ENCODE results near the gene SOX18.

The SOX18 gene

DNA sequence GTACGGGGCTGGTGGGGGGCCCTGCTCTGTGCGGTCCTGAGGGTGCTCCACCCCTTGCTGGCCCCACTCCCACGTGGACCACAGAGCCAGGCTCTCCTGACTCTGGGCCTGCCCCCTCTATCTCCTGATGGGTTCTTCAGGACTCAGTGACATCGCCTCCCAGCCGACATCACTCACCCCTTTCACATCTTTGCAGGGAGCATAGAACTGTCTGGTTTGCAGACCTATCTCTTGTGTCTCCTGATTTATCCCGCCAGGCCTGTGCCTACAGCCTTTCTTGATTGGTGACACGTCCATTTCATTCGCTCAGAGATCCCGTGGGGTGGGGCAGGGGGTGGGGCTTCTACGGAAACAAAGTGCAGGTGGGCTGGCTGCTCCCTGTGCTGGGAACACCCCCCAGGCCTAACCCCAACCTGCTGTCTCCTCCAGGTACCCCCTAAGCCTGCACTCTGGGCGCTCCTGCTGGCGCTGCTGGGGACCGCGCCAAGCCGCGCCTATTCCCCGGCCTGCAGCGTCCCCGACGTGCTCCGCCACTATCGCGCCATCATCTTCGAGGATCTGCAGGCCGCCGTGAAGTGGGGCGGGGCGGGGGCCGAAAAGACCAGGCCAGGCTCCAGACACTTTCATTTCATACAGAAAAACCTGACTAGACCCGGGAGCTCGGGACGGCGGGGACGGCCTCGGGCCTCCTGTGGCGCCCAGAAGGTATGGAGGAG, 11.8 kb downstream of the SOX18 start:
- no peak for DNase-seq (ENCODE audit: low read depth)

- DNase-seq (ENCODE audit: low read depth): no peak
Measured at GRCh38 chr20:64037199-64037497, 12.3 kb downstream of the SOX18 start.

DNA sequence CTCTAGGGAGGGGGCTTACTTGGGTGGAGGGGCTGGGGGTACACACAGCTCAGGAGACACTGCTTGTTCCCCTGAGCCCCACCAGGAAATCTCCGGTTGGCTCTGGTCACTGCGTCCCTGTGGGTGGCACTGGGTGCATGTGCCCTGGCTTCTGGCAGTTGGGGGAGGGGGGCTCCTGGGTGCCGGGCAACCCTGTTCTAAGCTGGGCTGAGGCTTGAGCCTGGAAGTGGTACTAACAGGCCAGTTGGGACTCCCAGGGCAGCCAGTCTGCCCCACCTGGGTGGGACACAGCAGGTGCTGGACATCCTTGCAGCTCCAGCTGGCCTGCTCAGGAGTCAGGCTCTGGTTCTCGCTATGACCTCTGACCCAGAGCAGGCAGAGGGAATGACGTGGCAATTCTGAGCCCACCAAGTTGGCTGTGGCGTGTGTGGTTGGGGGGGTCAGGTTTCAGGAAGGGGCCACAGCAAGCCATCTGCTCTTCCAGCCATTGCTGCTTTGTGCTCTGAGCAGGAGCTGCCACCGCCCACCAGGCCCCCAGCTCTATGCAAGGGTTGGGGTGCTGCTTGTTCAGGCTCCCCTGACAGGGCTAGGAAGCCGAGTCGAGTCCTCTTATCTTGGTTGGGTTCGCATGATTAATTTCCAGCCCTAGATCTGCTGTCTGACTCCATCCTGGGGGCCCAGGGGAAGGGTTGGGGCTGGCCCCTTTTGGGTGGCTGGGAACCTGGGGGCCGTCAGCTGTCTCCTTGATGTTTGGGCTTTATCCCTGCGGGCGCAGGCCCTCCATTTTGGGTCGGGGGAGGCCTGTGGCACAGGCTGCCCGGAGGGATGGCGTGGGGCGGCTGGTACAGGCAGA, 12.9 kb downstream of the SOX18 start:
- peak; percentile 32 for DNase-seq (ENCODE audit: low read depth)

DNA sequence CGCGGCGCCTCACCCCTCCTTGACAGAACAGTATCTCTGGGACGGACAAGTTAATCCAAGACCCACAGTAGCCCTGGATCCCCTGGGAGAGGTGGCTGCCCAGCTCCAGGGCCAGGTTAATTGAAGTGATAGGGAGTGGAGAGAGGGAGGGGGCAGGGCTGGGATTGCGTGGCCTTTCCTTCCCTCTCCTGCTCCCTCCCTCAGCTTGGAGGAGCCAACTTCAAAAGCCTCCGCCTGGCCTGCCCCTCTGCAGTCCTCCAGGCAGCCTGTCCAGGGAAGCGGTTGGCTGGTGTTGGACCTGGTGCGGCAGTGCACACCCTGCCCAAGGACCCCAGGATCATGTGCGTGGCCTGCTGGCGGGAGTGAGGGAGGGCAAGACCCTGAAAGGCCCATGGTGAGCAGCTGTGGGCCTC, 13.5 kb downstream of the SOX18 start, which contains the start of gene C20orf204:
TSS of gene C20orf204 (plus strand) at position 250 of the 413 bp plus-strand sequence. CDS start at position 392, 142 bp downstream.
- no peak for DNase-seq (ENCODE audit: low read depth)

DNA sequence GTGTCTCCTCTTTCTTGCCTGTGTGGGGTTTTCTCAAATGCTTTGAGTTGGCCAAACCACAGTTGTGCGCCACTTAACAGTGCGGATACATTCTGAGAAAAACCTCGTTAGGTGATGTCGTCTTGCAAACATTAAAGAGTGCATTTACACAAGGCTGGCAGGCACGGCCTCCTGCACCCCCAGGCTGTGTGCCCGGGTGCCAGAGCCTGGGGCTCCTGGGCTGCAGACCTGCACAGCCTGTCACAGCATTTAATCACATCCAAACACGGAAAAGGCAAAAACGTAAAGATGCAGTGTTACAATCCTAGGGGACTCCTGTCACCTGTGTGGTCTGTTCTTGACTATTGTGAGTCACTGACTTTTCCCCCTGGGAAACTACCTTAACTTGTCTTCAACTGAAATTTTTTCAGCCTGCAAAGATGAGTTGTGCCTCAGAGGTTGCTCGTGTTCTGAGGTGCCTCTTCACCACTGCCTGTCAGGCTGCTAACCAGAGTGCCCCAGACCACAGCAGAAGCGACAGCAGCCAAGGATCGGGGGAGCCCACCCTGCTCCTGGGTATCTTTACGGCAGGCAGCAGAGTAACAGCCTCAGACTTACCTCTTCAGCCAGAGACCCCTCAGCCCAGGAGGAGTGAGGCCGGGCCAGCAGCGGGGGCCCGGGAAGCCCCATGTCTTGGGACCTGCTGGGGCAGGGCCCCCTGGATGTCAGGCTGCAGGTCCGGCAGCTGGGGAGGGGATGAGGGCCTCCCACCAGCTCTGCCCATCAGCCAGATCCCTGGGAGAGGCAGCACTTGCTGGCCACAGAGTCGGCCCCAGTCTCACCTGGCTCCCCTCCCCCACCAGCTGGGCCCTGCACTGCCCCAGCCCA, 14.1 kb downstream of the SOX18 start:
- DNase-seq (ENCODE audit: low read depth): no peak

GRCh38 chr20:64033981-64034493, 15.4 kb downstream of the SOX18 start:
- no peak for DNase-seq (ENCODE audit: low read depth)

DNA sequence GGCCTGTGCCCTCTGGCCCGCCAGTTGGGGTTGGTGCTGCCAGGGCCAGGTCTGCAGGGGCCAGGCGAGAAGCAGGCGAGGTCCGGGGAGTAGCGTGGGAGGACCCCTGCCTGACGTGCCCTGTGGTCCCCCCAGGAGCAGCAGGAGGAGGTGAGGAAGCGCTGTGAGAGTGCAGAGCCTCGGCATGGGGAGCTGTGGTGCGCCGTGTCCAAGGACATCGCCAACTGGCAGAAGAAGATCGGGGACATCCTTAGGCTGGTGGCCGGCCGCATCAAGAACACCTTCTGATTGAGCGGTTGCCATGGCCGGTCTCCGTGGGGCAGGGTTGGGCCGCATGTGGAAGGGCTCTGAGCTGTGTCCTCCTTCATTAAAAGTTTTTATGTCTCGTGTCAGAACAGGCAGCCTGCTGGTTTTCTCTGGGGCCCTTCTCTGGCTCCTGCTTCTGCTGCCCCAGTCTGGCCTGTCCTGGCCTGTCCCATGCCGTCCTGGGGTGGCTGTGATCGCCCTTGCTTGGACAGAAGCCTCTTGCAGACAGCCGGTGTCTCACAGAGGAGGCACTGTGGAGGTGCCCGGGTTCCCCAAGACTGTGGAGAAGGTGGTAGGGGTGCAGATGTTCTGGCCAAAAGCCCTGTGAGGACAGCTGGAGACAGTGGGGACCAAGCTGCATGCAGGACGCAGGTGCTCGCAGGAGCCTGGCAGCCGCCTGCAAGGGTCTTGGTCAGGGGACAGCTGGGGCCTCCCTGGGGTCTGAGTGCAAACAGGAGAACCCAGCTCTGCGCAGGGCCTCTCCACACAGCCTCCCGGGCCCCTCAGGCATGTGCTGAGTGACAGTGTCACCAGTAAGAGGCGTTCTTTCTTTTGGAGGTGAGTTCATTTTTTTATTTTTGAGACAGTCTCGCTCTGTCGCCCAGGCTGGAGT, 16.5 kb downstream of the SOX18 start:
- DNase-seq (ENCODE audit: low read depth): no peak

DNA sequence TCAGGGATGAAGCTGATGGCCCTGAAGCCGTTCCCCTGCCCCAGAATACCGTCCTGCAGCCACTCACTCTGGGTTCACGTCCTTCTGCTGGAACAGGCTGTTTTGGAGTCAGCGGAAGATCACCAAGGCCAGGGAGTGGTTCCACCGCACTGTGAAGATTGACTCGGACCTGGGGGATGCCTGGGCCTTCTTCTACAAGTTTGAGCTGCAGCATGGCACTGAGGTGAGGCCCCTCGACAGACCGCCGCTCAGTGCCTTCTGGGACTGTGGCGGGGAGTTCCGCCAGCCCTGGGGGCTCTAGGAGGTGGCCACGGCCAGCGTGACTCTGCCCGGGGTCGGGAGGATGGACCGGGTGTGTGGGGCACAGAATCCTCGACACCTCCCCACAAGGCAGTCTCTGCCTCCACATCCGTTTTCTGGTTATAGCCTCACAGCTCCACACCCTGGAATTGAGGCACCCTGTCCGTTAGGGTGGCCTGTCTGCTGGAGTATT, 17.6 kb downstream of the SOX18 start:
- DNase-seq (ENCODE audit: low read depth): no peak

- peak; percentile 23 for DNase-seq (ENCODE audit: low read depth)
Measured at GRCh38 chr20:64030371-64031134, 18.9 kb downstream of the SOX18 start.

DNA sequence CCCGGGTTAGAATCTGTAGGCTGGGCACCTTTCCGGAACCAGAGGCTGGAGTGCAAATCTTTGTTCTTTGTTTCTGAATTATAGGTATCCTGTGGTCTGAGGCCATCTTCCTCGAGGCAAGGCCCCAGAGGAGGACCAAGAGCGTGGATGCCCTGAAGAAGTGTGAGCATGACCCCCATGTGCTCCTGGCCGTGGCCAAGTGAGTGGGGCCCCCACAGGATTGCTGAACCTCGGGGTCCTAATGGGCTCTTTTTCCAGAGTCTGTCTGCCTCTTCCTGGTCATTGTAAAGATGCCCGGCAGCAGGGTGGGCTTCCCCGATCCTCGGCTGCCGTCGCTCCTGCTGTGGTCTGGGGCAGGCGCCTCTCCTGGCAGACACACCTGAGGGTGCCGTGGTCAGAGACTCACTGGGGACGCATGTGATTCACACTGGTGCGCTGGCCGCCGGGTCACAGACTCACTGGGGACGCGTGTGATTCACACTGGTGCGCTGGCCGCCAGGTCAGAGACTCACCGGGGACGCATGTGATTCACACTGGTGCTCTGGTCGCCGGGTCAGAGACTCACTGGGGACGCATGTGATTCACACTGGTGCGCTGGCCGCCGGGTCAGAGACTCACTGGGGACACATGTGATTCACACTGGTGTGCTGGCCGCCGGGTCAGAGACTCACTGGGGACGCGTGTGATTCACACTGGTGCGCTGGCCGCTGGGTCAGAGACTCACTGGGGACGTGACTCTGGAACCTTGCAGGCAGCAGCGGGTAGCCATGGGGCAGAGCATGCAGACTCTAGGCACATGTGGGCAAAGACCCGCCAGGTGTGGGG, 19.9 kb downstream of the SOX18 start:
- DNase-seq (ENCODE audit: low read depth): no peak

GRCh38 chr20:64027981-64028685, 21.3 kb downstream of the SOX18 start:
- no peak for DNase-seq (ENCODE audit: low read depth)

DNA sequence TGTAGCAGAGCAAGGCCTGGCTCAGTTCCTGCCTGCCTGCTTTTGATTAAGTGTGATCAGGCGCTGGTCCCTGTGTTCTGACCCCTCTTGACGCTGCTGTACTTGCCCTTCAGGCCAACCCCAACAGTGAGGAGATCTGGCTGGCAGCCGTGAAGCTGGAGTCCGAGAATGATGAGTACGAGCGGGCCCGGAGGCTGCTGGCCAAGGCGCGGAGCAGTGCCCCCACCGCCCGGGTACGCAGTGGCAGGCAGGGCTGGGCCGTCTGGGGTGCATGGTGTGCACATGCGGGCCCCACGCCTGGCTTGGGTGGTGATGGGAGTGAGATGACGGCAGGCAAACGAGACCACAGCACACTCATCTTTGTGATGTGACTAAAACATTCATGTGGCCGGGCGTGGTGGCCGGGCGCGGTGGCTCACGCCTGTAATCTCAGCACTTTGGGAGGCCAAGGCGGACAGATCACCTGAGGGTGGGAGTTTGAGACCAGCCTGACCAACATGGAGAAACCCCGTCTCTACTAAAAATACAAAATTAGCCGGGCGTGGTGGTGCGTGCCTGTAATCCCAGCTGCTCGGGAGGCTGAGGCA, 23.5 kb downstream of the SOX18 start:
- no peak for DNase-seq (ENCODE audit: low read depth)

GRCh38 chr20:64025101-64025825, 24.2 kb downstream of the SOX18 start:
- no peak for DNase-seq (ENCODE audit: low read depth)

DNA sequence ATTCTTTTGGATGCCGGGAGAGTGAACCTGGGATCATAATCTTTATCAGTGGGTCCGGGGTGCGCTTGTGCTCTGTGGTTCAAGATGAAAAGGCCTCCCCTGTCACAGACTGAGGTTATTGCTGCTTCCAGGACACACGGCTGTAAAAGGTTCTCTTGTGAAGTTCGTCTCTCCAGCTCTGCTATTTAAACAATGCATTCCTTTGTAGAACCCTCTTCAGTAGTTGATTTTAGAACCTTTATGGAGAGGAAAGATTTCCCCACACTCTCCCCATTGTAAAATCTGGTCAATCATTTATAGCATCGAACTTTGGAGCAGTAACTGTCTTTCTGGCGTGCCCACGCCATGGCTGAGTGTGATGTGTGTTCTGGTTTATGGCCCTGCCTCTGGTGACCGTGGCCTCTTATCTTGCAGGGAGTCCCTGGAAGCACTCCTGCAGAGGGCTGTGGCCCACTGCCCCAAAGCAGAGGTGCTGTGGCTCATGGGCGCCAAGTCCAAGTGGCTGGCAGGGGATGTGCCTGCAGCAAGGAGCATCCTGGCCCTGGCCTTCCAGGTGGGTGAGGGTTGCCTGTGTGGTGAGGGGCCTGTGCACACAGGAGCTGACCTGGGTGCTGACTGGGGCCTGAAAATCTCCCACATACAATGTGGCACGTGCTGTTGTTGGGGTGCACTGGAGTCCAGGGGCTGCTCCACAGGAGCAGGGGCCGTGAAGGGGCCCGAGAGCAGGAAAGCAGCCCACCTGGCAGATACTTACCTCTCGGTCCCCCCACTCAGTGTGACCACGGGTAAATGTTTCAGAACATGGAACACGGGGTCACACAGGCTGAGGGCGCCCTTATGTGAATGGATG, 25.1 kb downstream of the SOX18 start:
- no peak for DNase-seq (ENCODE audit: low read depth)

GRCh38 chr20:64023361-64024140, 25.9 kb downstream of the SOX18 start:
- DNase-seq (ENCODE audit: low read depth): no peak
